Measurements from ENCODE around the gene TMEM163.
A peak's percentile ranks its signal among the peaks of the same experiment; 100 is the strongest.

The TMEM163 gene

GRCh38 chr2:134504586-134505336 is 214.0 kb downstream of the TMEM163 start:
- peak; percentile 78 for DNase-seq (ENCODE audit: low spot score)
- TF ChIP-seq CTCF (conservative IDR thresholded peaks at IDR 0.05; ENCODE audit: low read depth) = no peak
- CTCF ChIA-PET = no interaction called here
- POLR2A ChIA-PET (ENCODE audit: low non-redundant PET) = no interaction called here
- no peak overlapping the region for H3K27ac ChIP-seq

- H3K27ac ChIP-seq = no peak overlapping the region
- ChIA-PET CTCF (no interaction called here), POLR2A (ENCODE audit: low non-redundant PET) (no interaction called here)
- no peak for DNase-seq (ENCODE audit: low spot score)
- TF ChIP-seq CTCF (conservative IDR thresholded peaks at IDR 0.05; ENCODE audit: low read depth) = no peak
Observed at GRCh38 chr2:134502104-134502503, 216.7 kb downstream of the TMEM163 start.

GRCh38 chr2:134501476-134502091 is 217.2 kb downstream of the TMEM163 start:
- no peak for TF ChIP-seq CTCF (conservative IDR thresholded peaks at IDR 0.05; ENCODE audit: low read depth)
- ChIA-PET POLR2A (ENCODE audit: low non-redundant PET) (no interaction called here), CTCF (interaction anchor here (0.6 kb wide), 1 partner anchor 392 kb away, joined by 3 read pairs; no protein-coding TSS in a partner anchor)
- no peak for DNase-seq (ENCODE audit: low spot score)
- H3K27ac ChIP-seq = no peak overlapping the region

GRCh38 chr2:134500211-134500935 is 218.4 kb downstream of the TMEM163 start:
- CTCF ChIA-PET = interaction anchor here (0.6 kb wide), 1 partner anchor 393 kb away, joined by 3 read pairs; no protein-coding TSS in a partner anchor
- POLR2A ChIA-PET (ENCODE audit: low non-redundant PET) = no interaction called here
- TF ChIP-seq CTCF (conservative IDR thresholded peaks at IDR 0.05; ENCODE audit: low read depth) = no peak
- DNase-seq (ENCODE audit: low spot score) = no peak
- H3K27ac ChIP-seq = no peak overlapping the region

GRCh38 chr2:134499307-134499926 is 219.4 kb downstream of the TMEM163 start:
- ChIA-PET POLR2A (ENCODE audit: low non-redundant PET) (no interaction called here), CTCF (interaction anchor here (0.6 kb wide), 1 partner anchor 87 kb away, joined by 4 read pairs; no protein-coding TSS in a partner anchor)
- H3K27ac ChIP-seq = no peak overlapping the region
- TF ChIP-seq CTCF (conservative IDR thresholded peaks at IDR 0.05; ENCODE audit: low read depth) = no peak
- no peak for DNase-seq (ENCODE audit: low spot score)

GRCh38 chr2:134498654-134499053 is 220.1 kb downstream of the TMEM163 start:
- POLR2A ChIA-PET (ENCODE audit: low non-redundant PET) = no interaction called here
- TF ChIP-seq CTCF (conservative IDR thresholded peaks at IDR 0.05; ENCODE audit: low read depth) = no peak

More at GRCh38 chr2:134498654-134499053, 220.1 kb downstream of the TMEM163 start:
- CTCF ChIA-PET = interaction anchor here (0.6 kb wide), 1 partner anchor 614 kb away, joined by 3 read pairs; no protein-coding TSS in a partner anchor
- no peak overlapping the region for H3K27ac ChIP-seq
- DNase-seq (ENCODE audit: low spot score) = no peak

Data from RWPE1 (cell line).